AG04449 (cell line): ENCODE measurements around the gene LBHD2.

Experiments
- CTCF ChIA-PET: fragments of 350-600 bp; formaldehyde crosslinking; extraction: SDS; loops from one replicate; lab custom pipeline; 2021; ENCODE audit warnings: antibody characterized with exemption; lab: Yijun Ruan, JAX
- POLR2A ChIA-PET: fragments of 400-600, 350-600 bp; formaldehyde crosslinking; extraction: SDS; loops from one replicate; lab custom pipeline; 2020; ENCODE audit warnings: antibody characterized with exemption, inconsistent platforms; lab: Yijun Ruan, JAX
- DNase-seq: peaks from one replicate; pipeline ENCODE4 v3.0.0-alpha.2; 2010; ENCODE audit warnings: low read depth, low spot score
- H3K4me3 ChIP-seq: 2 replicates; pipeline ENCODE4 v1.5.1; 2011; ENCODE audit warnings: low read depth, mild to moderate bottlenecking, control low read depth, low read length
- TF ChIP-seq, protein P1 (sequence below): IDR thresholded peaks from one replicate; pipeline ENCODE4 v1.5.1; 2011; ENCODE audit warnings: mild to moderate bottlenecking, moderate library complexity, low read length, control low read depth, inconsistent platforms; ENCODE audit not compliant: insufficient read depth; ENCODE audit errors: missing control alignments

LBHD2 gene

GRCh38 chr14:103097244-103097993 lies 13.4 kb downstream of the LBHD2 start:
- CTCF ChIA-PET: interaction anchor here (0.8 to 9.9 kb wide), 5 partner anchors 8 to 195 kb away, joined by 3 to 171 read pairs (median 5); no protein-coding TSS in a partner anchor
- no peak overlapping the region for H3K4me3 ChIP-seq
- POLR2A ChIA-PET: no interaction called here
- TF ChIP-seq, protein P1, sequence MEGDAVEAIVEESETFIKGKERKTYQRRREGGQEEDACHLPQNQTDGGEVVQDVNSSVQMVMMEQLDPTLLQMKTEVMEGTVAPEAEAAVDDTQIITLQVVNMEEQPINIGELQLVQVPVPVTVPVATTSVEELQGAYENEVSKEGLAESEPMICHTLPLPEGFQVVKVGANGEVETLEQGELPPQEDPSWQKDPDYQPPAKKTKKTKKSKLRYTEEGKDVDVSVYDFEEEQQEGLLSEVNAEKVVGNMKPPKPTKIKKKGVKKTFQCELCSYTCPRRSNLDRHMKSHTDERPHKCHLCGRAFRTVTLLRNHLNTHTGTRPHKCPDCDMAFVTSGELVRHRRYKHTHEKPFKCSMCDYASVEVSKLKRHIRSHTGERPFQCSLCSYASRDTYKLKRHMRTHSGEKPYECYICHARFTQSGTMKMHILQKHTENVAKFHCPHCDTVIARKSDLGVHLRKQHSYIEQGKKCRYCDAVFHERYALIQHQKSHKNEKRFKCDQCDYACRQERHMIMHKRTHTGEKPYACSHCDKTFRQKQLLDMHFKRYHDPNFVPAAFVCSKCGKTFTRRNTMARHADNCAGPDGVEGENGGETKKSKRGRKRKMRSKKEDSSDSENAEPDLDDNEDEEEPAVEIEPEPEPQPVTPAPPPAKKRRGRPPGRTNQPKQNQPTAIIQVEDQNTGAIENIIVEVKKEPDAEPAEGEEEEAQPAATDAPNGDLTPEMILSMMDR: no peak
- DNase-seq: no peak

GRCh38 chr14:103097994-103098957 lies 14.3 kb downstream of the LBHD2 start:
- H3K4me3 ChIP-seq: no peak overlapping the region
- no peak for DNase-seq
- CTCF ChIA-PET: interaction anchor here (0.8 to 9.9 kb wide), 3 partner anchors 10 to 193 kb away, joined by 3 to 171 read pairs (median 4); no protein-coding TSS in a partner anchor
- TF ChIP-seq, protein P1: no peak
- POLR2A ChIA-PET: no interaction called here

- POLR2A ChIA-PET: interaction anchor here (0.6 kb wide), 1 partner anchor 125 kb away, joined by 4 read pairs; no protein-coding TSS in a partner anchor
- TF ChIP-seq, protein P1: no peak
- no peak overlapping the region for H3K4me3 ChIP-seq
- no peak for DNase-seq
- CTCF ChIA-PET: interaction anchor here (0.8 to 9.9 kb wide), 4 partner anchors 10 to 192 kb away, joined by 3 to 171 read pairs (median 4); no protein-coding TSS in a partner anchor
These were observed 15.2 kb downstream of the LBHD2 start for GRCh38 chr14:103099081-103099732.

- POLR2A ChIA-PET: interaction anchor here (0.6 kb wide), 1 partner anchor 124 kb away, joined by 4 read pairs; no protein-coding TSS in a partner anchor
- no peak for DNase-seq
- TF ChIP-seq, protein P1: no peak
- no peak overlapping the region for H3K4me3 ChIP-seq
- CTCF ChIA-PET: interaction anchor here (0.8 to 9.9 kb wide), 4 partner anchors 9 to 192 kb away, joined by 3 to 171 read pairs (median 4); no protein-coding TSS in a partner anchor
These were observed 15.8 kb downstream of the LBHD2 start for GRCh38 chr14:103099733-103100280.

- ChIA-PET CTCF (interaction anchor here (0.7 to 9.9 kb wide), 5 partner anchors 8 to 191 kb away, joined by 3 to 171 read pairs (median 3); no protein-coding TSS in a partner anchor), POLR2A (interaction anchor here (0.7 kb wide), 1 partner anchor 291 kb away, joined by 3 read pairs; no protein-coding TSS in a partner anchor)
- no peak for DNase-seq
- TF ChIP-seq, protein P1: no peak
- H3K4me3 ChIP-seq: no peak overlapping the region
These were observed 16.5 kb downstream of the LBHD2 start for GRCh38 chr14:103100281-103101121.
